ENCODE data around the gene GRM4.

The GRM4 gene

DNA sequence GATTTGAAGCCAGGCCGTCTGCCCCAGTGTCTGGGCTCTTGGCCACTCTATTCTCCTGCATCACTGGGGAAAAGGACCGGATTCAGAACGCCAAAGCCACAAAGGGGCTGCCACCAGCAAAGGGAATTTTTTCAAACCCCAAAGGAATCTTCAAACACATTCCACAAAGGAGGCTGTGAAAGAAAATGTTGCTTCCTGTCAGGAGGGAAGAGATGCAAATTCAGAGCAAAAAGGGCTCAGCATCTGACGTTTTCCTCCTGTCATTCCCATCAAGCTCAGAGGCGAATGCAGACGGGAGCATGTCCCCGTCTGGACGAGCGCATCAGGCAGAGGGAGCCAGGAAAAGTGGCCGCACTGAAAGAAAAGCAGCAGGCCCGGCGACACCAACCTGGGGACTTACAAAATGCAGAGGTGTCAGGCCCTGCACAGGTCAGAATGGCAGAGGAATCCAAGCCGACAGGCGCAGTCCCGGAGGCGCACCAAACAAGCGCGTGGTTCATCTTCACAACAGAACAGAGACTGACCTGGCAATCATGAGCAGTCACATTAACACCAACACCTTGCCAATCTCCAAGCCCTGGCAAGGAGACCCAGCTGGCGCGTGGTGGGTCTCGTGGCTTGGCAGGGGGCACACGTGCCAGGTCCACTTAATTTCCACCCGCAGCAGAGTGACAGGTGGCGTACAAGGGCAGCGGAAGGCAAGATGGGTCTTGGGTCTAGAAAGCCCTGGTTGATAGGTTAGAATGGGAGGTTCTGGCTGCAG lies 62.8 kb downstream of the GRM4 start:
- no peak for DNase-seq (ENCODE audit: low read depth)

DNA sequence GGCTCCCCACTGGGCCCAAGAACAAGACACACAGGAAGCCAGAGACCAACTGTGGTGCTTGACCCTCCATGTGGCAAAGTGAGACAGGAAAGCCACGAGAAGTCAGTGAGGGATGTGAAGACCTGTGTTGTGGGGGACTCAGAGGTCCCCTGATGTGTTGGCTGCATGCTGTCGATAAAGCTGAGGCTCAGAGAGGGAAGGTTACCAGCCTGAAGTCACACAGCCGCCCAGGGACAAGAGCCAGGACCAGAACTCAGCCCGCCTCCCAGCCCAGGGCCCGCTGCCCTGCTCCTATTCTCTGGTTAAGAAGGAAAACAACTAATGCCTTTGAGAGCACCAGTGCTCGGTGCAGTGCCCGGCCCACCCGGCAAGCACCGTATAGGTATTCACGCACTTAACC lies 63.5 kb downstream of the GRM4 start:
- DNase-seq (ENCODE audit: low read depth): no peak

DNA sequence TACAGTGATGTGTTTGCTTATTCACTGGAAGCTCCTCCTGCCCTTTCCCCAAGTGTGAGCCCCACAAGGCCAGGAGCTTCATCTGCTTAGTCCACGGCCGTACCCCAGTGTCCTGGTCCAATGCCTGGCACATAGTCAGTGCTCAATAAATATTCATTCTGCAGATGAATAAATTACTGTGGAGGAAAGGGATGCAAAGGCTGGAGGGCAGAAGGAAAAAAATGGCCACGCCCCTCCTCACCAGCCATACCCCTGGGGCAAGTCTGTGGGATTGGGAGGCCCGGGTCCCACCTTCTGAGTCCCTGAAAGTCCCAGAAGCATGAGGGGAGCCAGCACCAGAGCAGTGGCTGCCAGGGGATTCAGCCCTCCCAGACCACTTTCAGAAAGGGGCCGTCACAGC lies 65.5 kb downstream of the GRM4 start:
- DNase-seq (ENCODE audit: low read depth): no peak

DNA sequence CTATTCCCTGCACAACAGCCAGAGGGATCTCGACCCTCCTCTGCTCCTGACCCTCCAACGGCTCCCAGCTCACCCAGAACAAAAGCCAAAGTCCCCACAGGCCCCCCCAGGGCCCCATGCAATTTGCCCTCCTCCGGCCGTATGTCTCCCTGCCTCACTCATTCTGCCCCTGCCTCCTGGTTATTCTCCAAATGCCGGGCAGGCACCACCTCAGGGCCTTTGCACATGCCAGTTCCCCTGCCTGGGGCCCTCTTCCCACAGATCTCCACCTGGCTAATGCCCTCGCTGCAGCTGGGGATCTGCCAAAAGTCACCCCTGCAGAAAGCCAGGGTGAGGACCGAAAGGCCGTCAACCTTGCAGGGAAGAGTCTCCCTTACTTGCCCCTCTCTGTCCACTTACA lies 66.0 kb downstream of the GRM4 start:
- no peak for DNase-seq (ENCODE audit: low read depth)

DNA sequence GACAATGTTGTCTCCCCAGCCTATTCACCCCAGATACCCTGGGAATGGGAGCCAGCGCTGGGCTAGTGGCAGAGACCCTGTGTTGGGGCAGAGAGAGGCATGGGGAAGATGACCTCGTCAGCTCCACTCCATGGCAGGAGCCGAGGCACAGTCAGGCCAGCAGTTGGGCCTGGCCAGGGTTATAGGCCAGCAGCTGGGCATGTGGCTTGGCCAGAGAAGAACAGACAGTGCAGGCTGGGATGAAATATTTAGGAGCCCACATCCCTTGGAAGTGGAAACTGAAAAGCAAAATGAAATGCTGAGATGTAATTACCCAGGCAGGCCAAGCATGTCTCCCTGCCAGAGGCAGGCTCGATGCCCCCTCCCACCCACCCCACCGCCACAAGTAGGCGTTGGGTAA lies 70.0 kb downstream of the GRM4 start:
- DNase-seq (ENCODE audit: low read depth): no peak

DNA sequence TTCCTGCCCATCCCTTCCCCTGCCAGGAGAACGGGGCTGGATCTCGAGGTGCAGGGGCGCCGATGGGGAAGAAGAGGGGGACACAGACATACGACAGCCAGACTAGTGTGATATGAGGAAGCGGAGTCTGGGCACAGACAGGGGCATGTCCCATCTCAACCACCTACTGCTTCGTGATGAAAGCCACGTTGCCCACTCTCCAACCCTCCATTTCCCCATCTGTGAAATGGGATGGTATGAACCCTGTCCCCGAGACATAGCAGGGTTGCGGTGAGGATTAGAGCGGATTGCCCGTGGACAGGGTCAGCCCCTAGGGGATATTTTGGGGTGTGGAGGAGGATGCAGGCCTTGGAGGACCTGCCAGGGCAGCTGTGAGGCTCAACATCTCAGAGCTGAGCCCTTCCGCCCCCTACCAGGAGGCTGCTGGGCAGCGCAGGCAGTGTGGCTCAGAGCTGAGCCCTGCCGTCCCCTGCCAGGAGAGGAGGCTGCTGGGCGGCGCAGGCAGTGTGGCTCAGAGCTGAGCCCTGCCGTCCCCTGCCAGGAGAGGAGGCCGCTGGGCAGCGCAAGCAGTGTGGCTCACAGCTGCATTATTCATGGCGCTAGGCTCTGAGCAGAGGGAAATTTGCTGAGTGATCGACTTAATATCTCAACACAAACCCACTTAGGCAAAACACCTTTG lies 71.7 kb downstream of the GRM4 start:
- no peak for DNase-seq (ENCODE audit: low read depth)

DNA sequence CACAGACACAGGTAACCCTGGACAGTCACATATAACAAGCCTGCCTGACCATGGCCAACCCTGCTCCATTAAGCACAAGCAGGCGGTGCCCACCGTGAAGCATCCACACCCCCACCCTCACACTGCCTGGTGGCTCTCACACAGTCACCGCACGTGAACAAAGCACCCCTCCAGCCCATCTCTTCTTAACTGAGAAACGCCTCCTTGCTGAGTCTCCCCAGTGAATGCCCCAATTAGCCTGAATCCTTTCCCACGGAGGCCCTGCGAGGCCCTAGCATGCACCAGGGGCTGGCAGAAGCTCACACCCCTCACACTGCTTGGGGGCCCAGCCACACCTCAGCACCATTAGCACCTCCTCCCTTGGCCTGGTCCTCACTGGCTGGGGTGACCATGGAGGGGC lies 72.3 kb downstream of the GRM4 start:
- no peak for DNase-seq (ENCODE audit: low read depth)

DNA sequence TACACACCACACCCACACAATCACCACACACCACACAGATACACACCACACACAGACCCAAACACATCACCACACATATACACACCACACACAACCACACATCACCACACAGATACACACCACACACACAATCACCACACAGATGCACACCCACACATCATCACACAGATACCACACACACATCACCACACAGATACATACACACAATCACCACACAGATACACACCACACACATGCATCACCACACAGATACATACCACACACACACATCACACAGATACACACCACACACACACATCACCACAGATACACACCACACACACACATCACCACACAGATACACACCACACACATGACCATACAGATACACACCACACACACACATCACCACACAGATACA lies 73.2 kb downstream of the GRM4 start:
- no peak for DNase-seq (ENCODE audit: low read depth)

DNA sequence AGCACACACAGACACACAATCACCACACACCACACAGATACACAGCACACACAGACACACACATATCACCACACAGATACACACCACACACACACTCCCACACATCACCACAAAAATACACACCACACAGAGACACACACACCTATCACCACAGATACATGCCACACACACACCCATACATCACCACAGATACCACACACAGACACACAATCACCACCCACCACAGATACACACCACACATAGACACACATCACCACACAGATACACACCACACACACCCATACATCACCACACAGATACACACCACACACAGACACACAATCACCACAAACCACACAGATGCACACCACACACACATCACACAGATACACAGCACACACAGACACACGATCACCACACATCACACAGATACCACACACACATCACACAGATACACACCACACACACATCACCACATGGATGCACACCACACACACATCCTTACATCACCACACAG lies 74.0 kb downstream of the GRM4 start:
- no peak for DNase-seq (ENCODE audit: low read depth)

DNA sequence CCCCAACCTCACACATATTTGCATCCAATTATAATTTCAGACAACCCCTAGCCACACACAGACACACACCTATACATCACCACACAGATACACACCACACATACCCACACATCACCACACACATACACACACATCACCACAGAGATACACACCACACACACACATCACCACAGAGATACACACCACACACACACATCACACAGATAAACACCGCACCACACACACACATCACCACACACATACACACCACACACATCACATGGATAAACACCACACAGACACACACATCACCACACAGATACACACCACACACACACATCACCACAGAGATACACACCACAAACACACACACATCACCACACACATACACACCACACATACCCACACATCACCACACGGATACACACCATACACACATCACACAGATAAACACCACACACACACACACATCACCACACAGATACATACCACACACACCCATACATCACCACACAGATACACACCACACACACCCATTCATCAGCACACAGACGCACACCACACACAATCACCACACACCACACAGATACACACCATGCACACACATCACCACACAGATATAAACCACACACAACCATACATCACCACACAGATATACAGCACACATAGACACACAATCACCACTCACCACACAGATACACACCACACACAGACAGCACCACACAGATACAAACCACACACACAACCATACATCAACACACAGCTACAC lies 74.6 kb downstream of the GRM4 start:
- no peak for DNase-seq (ENCODE audit: low read depth)

DNA sequence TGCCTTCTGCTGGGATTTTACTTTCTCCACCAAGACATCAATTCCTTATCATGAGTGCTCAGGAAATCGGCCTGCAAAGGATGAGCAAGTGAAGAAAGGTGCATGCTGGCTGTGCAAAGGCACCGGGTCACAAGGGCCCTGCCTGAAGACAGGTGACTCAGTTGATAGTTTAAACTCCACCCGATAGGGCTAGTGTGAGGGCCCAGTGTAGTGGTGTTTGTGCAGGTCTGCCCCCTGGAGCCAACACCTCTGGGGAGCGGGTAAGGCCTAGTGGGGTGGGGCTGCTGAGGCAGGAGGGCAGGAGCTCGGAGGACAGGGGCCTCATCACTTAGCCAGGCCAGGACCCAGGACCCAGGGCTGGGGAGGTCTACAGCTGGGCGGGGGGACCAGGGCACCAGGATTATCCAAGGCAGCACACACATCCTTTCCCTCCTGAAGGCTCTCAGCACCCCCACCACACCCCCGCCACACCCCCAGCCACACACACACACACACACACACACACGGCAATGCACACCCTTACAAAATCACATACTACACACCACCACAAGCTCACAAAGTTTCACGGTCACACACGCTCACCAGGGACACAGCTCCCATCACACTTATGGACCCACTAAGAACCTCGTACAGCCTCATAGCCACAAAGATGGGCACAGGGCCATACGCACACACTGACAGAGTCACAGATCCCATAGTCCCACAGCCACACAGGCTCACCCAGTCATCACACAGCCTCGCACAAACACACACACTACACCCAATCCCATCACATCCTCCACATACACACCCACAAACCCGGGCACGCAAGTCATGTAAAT lies 75.4 kb downstream of the GRM4 start:
- DNase-seq (ENCODE audit: low read depth): no peak

DNA sequence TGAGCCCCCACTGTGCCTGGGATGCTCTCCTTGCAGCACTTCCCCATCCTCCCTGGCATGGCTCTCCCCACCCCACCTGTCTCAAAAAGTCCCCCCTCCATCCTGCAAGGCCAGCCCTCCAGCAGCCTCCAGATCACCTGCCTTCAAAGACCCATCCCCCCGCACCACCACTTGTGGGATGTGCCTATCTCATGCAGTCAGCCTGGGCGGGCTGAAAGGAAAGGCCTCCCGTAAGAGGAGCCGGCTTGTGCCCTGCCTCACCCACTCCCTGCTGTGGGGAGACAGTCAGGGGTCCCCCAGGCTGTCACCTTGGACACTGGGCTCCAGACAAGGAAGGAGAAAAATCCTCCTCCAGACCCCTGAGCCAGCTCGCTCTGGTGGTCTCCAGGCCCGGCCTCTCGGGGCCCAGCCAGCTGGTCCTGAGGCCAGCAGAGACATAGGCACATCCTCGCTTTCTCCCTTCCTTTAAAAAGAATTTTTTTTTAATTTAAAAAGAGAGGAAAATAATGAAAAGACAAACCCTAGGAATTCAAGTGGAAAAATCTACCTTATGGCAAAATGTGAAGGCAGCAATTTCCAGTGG lies 77.3 kb downstream of the GRM4 start:
- DNase-seq (ENCODE audit: low read depth): no peak

DNA sequence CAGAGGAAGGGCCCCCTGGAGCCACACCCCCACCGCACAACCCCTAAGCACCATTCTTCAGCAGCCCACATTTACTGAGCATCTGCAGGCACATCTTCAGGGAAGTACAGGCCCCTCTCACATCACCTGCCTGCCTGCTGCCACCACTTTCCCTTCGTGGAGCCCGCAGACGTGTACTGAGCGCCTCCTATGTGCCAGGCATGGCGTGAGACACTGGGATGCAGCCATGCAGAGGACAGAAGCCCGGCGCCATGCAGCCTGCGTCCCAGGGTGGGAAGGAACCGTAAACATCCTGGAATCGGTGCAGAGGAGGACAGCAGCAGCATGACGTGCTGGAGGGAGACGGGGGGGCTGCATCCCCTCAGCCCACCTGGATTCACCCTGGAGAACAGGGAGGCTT lies 78.1 kb downstream of the GRM4 start:
- DNase-seq (ENCODE audit: low read depth): no peak

DNA sequence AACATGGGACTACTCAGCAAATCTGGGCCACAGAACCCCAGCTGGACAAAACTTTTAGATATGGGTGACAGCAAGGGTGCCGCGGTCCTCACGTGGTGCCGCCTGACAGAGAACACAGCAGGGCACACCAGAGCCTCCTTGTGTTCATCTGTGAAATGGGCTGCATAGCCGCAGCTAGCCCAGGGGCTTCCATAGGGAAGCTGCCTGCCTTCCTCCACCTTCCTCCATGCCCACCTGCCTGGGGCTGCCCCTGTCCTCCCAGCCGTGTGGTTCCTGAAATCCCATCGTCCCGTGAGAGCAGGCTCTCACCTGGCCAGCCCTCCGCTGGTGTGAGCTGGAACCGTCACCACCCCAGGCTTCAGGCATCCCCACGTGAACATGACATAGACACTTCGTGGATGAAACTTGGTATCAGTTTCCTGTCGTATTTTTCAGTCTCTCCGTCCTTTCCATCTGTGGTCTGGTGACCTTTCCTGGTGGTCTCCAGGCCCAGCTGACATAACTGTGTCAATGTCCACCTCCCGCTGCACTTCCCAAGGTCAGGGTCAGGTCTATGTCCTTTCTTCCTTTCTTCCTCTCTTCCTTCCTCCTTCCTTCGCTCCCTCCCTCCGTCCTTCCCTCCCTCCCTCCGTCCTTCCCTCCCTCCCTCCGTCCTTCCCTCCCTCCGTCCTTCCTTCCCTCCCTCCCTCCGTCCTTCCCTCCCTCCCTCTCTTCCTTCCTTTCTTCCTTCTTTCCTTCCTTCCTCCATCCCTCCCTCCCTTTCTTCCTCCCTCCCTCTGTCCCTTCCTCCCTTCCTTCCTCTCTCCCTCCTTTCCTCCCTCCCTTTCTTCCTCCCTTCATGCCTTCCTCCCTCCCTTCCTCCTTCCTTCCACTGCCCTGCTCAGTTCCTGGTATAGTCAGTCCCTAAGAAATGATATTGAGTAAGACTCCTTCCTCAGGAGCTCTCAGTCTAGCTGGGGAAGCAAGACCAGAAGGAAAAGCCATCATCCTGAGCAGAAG lies 78.8 kb downstream of the GRM4 start:
- no peak for DNase-seq (ENCODE audit: low read depth)

DNA sequence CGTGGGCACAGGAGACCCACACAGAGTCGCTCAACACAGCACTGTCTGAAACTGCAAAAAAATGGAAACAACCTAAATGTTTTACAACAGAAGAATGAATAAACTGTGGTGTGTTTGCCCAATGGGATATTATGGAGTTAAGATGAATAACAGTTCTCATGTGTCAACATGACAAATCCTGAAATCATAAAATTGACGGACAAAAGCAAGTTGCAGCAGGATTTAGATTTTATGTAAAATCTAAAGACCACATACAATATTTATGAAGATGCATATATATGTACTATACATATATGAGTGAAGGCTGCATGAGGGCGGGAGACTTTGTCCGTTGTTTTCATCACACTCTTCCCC lies 79.7 kb downstream of the GRM4 start:
- DNase-seq (ENCODE audit: low read depth): no peak

DNA sequence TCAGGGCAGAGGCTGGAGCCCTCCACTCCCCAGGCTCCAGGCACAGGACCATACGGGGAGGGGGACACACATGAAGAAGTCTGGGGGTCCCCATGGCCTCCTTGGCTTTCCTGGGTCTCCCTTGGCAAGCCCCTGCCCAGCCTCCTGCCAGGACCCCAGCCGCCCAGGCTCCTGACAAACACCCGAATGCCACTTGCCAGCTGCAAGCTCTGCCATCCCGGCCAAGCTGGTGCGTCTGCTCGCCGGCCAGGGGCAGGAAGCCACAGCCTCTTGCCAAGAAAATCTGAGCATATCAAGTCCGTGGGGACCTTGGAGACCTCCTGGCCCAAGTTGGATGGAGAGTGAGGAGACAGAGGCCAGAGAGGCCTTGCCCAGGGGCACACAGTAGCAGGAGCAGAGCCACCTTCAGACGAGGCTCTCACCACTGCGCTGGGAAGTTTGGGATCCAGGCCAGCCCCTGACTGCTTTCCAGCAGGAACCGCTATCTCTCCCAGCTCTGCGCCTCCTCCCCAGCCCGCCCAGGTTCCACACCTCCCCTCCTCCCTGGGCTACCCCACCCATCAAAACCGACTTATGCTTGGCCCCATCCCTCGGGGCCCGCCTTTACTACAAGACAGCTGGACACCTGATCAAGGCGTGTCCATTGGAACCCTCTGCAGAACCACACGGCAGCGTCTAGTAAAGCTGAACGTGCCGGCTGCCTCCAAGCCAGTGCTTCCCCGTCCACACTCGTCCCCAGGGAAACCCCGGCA lies 80.2 kb downstream of the GRM4 start:
- DNase-seq (ENCODE audit: low read depth): no peak

DNA sequence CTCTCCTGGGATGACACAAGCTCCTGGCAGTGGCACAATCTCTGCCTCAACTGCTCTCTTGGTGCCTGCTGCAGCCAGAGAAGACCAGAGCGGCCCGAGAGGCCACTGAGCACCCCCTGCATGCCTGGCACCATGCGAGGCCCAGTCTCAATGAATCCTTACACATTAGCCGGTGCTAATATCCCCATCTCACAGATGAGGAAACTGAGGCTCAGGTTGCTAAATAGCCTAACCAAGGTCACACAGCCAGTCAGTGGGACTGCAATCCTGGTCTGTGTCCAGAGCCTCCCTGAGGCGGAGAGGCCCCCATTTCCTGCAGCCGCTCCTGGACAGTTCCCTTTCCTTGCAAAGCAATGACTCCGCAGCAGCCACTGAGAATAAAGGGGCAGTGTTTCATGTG lies 81.2 kb downstream of the GRM4 start:
- DNase-seq (ENCODE audit: low read depth): no peak

DNA sequence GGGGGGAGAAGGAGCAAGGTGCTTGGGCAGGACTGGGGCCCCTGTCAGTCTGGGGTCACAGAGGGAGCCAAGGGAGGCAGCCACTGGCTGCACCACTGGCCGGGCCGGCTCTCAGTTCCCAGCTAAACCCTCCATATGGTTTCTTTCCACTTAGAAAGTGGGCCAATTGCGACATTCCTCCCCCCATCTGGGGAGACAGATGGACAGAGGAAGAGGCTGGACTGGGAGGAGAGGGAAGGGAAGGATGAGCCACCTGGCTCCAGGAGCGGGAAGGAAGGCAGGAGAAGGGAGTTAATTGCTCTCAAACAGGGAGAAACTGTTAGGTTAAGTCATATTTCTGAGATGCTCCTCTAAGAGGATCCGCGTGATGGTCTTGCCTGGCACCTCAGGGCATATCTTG lies 82.2 kb downstream of the GRM4 start:
- DNase-seq (ENCODE audit: low read depth): no peak

DNA sequence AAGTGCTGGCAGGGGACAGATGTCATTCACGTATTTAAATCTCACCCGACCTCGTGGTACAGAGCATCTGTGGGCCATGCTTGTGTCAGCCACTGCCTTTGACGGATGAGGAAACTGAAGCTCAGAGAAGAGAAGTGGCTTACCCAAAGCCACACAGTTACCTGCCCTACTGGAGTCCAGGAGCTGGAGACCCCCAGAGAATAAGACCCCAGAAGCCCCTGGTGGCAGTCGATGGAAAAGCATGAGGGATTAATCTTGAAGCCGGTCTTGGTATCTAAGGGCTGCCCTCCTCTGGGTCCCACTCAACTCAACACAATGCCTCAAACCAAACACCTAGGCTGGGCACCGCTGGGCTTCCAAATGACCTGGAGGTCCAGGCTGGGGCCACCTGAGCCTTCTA lies 83.1 kb downstream of the GRM4 start:
- DNase-seq (ENCODE audit: low read depth): no peak

DNA sequence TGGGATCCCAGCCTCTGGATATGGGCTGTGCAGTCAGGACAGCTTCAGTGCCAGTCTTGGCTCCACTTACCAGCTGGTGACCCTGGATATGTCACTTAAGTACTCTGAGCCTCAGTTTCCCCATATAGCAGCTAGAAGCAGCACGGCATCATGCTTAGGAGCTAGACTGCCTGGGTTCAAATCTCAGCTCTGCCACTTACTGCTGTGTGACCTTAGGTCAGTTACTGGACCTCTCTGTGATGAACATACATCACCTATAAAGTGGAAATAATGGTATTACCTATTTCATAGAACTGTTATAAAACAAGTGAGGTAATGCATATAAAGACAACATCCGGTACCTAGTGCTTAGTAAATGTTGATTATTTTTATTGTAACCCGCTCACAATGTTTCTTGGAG lies 83.7 kb downstream of the GRM4 start:
- no peak for DNase-seq (ENCODE audit: low read depth)

Measured in activated T-cell treated with anti-CD3 and anti-CD28 coated beads for 1 hour (primary cell).